Brain pericyte (primary cell): ENCODE data around the gene DSP.

Source experiments
- DNase-seq: peaks from one replicate; pipeline ENCODE4 v3.0.0-alpha.2; 2012; ENCODE audit warnings: low read depth, low spot score

Gene DSP

GRCh38 chr6:7591770-7592169 is 50.3 kb downstream of the DSP start:
- no peak for DNase-seq

- DNase-seq = no peak
These were observed 51.8 kb downstream of the DSP start for GRCh38 chr6:7593229-7593628.

- DNase-seq = no peak
These were observed 53.2 kb downstream of the DSP start for GRCh38 chr6:7594579-7595125.

GRCh38 chr6:7604003-7604402 is 62.5 kb downstream of the DSP start:
- no peak for DNase-seq

- no peak for DNase-seq
These were observed 63.0 kb downstream of the DSP start for GRCh38 chr6:7604506-7604905.

GRCh38 chr6:7615611-7616383 is 74.3 kb downstream of the DSP start:
- DNase-seq = no peak

GRCh38 chr6:7617801-7618764 is 76.6 kb downstream of the DSP start:
- DNase-seq = no peak

GRCh38 chr6:7621761-7622160 is 80.3 kb downstream of the DSP start:
- DNase-seq = no peak

- DNase-seq = no peak
These were observed 83.6 kb downstream of the DSP start for GRCh38 chr6:7624796-7625710.

- DNase-seq = no peak
These were observed 87.0 kb downstream of the DSP start for GRCh38 chr6:7628479-7628878.

- no peak for DNase-seq
These were observed 87.4 kb downstream of the DSP start for GRCh38 chr6:7628909-7629308.

- no peak for DNase-seq
These were observed 87.8 kb downstream of the DSP start for GRCh38 chr6:7629321-7629720.

GRCh38 chr6:7630792-7631191 is 89.3 kb downstream of the DSP start:
- no peak for DNase-seq

GRCh38 chr6:7631466-7631865 is 90.0 kb downstream of the DSP start:
- no peak for DNase-seq

GRCh38 chr6:7632501-7633290 is 91.2 kb downstream of the DSP start:
- no peak for DNase-seq

GRCh38 chr6:7633361-7633760 is 91.9 kb downstream of the DSP start:
- no peak for DNase-seq

- DNase-seq = no peak
These were observed 94.7 kb downstream of the DSP start for GRCh38 chr6:7636151-7636550.
